ENCODE results near the gene ETAA1. TPM values are rescaled to one million over a fixed set of nuclear protein-coding genes. Genes with fewer than 3 reads are reported as not detected.

The ETAA1 gene
- polyA plus RNA-seq, 10 donors = 9.4 to 15.3 (median 12.1) TPM

DNA sequence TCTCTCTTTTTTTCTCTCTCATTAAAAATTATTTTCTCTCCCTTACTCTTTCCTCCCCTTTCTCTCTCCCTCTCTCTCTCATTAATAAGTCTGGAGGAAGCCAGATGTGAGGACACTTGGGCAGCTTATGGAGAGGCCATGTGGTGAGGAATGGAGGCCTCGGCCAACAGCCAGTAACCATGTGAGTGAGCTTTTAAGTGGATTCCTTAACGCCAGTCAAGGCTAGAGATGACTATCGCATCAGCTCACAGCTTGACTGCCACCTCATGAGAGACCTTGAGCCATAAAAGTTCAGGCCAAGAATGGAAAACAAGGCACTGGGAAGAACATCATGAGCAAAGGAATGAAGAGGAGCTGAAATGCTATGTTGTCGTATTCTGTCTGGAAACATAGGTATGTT is 39.1 kb downstream of the ETAA1 start:
- no peak for DNase-seq

DNA sequence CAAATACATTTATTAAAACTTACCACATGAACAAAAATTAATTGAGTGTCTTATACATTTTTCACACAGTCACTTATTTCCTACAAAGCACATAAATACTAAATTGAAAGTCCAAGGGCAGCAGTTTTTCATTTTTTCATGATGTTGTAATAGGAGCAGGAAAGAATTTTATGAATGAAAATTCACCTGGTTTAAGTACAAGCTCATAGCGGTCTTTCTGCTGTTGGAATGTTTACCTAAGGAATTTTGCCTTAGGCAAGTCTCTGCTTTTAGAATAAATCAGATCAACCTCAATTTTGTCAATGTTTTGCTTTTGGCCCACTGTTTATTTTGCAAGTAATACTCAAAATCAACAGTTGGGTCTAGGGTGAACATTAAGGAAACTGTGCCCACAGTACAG is 40.0 kb downstream of the ETAA1 start:
- DNase-seq = no peak

DNA sequence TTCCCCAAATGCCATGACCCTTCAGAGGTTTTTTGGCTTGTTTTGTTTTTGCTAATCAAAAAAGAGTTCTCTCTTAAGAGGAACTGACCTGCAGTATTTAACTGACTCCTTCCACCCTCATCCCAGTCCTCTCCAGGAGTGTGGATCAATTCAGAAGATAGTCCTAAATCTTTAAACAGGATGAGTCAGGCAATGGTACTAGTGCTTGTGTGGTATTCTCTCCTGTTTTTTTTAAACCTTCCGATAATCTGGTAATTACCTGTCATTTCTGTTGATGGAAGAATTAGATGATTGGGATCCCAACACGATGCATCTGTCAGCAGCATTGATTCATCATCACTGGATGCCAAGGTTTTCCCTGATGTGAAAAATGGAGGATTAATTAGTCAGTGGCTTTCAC is 41.2 kb downstream of the ETAA1 start:
- no peak for DNase-seq

GRCh38 chr2:67445652-67446268 is 48.6 kb downstream of the ETAA1 start:
- DNase-seq = no peak

DNA sequence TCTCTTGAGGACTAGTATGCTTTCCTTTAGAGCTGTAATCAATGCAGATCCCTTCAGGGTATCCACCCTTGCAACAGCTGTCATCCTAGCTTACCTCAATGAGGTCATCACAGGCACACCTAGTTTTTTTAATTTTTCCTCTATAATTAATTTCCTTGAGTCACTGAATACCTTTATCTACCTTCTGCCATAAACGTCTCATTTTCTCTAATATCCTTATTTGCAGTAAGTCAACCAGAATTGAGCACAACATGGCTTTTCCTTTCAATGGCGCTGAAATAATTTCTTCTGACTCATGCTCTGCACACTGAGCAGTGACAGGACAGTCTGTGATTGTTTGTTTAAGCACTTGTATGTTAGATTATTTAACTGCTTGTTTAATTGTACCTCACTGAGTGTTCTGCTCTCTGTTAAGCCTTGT is 49.4 kb downstream of the ETAA1 start:
- DNase-seq = no peak

GRCh38 chr2:67448648-67449047 is 51.5 kb downstream of the ETAA1 start:
- DNase-seq = no peak

- DNase-seq = peak in 1 of 3 donors; percentile 38
These were observed 54.1 kb downstream of the ETAA1 start for GRCh38 chr2:67451086-67451832.

- peak in 1 of 3 donors; percentile 3 for DNase-seq
These were observed 56.2 kb downstream of the ETAA1 start for GRCh38 chr2:67453310-67453709.

DNA sequence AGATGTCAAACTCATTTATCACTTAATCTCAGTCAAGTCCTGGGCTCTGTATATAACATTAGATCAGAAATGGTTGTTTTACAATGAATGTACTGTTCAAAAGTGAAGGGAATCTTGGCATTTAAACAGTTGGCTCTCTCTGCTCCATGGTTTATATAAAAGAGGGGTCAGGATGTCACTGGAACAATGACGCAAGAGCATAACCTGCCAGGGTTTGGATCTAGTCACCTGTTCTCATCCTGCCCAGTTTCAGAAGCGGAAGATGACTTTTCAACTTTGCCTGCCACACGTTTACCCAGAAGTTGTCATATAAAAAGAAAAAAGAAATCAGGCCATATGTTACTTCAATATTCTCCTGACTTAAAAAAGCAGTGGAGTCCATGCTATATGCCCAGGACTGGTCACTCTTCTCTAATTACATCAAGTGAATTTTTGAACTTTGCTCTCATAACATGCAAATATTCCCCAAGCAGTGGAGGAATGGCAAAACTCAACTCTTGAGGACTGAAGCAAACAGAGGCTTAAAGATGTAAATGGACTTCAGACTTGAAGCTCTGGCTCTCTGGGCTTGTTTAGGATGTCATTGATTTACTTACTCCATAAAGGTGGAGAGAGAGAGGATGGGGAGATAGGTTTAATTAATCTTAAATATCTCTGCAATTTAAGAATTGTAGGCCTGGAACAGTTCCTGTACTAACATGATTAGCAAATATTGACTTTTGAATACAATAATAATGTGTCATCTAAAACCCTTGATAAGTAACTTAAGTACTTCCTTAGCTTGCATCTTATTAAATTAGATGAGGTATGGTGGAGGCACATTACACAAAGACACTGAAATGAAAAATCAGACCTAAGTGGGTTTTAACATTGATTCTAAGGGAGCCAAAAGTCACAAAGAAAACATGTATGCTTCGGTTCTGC is 58.3 kb downstream of the ETAA1 start:
- no peak for DNase-seq

- no peak for DNase-seq
These were observed 59.3 kb downstream of the ETAA1 start for GRCh38 chr2:67456428-67456827.

DNA sequence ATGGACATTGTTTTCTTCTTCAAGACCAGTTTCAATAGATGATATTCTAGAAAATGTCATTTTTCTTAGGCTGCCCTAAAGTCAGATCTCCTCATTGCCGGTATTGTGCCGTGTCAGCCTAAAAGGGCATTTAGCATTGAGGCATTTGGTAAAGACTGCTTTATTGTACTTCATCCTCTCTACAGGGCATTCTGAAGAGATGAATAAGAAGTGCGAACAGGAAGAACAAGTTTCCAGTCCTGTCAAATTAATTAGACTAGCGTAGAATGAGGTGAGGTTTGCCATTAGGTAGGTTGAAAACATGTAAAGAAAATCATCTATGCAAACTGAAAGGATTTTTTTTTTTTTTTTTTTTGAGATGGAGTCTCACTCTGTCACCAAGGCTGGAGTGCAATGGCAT is 60.6 kb downstream of the ETAA1 start:
- no peak for DNase-seq

DNA sequence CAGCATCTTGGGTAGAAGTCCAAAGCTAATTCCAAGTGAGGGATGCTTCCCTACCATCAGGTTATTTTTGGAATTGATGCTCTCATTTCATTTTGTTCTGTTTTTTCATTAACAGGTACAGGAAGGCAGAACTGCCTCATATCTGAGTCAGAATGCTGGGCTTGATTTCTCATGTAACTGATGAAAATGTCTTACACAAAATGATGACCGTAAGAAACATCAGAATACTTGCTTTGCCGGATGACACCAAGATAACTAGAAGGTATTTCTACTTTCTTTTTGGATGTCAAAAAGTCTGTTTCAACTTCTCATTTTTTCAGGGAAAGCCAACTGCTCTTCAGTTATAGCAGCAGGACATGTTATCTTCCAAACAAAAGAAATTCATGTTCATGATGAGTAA is 62.6 kb downstream of the ETAA1 start:
- no peak for DNase-seq

All from muscle of back (tissue), 11 donors.